Astrocyte of the cerebellum (primary cell): ENCODE data around the gene MYLK.

ENCODE experiments used
- DNase-seq: peaks from one replicate; pipeline ENCODE4 v3.0.0-alpha.2; 2011; ENCODE audit warnings: low read depth
- H3K4me3 ChIP-seq: 2 replicates; pipeline ENCODE4 v1.5.1; 2011; ENCODE audit warnings: mild to moderate bottlenecking, low read depth, low read length, moderate library complexity
- in situ Hi-C: cut with HindIII; loops from 2 replicates; pipeline ENCODE4 v1.10.0; 2017; ENCODE audit warnings: low sequenced_read_pairs
- TF ChIP-seq, protein P1 (sequence below): IDR thresholded peaks from 2 replicates; pipeline ENCODE4 v1.5.1; 2012; ENCODE audit warnings: low read length, low read depth, moderate library complexity, mild to moderate bottlenecking; ENCODE audit errors: missing control alignments

Gene MYLK

DNA sequence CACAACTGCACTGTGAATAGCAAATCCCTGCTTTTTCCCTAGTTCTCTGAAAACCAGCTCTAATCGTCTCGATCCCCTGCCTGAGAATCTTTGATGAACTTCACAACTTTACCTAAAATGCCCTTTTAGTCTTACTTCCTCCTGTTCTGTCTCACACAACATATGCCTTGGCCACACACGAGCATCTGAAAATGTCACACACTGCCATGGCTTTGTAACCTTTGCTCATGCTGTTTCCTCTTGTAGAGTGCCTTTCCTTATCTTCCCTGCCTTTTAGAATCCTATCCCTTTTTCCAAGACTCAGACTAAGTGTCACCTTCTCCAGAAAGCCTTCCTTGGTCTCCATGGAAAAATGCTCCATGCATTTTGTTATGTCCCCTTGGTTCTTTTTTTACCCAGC lies 227.9 kb downstream of the MYLK start:
- H3K4me3 ChIP-seq = no peak overlapping the region
- DNase-seq = no peak
- in situ Hi-C loops = loop anchor here (10.0 kb wide), 1 partner anchor 59 kb away; no protein-coding TSS in a partner anchor
- TF ChIP-seq, protein P1, sequence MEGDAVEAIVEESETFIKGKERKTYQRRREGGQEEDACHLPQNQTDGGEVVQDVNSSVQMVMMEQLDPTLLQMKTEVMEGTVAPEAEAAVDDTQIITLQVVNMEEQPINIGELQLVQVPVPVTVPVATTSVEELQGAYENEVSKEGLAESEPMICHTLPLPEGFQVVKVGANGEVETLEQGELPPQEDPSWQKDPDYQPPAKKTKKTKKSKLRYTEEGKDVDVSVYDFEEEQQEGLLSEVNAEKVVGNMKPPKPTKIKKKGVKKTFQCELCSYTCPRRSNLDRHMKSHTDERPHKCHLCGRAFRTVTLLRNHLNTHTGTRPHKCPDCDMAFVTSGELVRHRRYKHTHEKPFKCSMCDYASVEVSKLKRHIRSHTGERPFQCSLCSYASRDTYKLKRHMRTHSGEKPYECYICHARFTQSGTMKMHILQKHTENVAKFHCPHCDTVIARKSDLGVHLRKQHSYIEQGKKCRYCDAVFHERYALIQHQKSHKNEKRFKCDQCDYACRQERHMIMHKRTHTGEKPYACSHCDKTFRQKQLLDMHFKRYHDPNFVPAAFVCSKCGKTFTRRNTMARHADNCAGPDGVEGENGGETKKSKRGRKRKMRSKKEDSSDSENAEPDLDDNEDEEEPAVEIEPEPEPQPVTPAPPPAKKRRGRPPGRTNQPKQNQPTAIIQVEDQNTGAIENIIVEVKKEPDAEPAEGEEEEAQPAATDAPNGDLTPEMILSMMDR = no peak

DNA sequence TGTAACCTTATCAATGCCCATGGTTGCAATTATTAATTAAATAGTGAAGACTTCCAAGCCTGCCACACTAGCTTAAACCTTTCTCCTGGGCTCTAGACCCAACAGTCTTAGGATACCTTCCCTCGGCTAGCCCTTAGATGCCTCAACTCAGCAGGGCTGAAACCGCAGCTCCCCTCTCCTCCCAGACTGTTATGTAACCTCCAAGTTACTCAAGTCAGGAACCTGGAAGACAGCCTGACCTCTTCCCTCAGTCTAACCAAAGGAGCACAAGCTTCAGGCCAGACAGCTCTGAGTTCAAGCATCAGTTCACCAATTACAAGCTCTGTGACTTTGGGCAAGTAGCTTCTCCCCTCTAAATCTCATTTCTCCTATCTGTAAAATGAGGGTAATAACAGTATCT lies 228.7 kb downstream of the MYLK start:
- H3K4me3 ChIP-seq = no peak overlapping the region
- DNase-seq = no peak
- in situ Hi-C loops = loop anchor here (10.0 kb wide), 1 partner anchor 59 kb away; no protein-coding TSS in a partner anchor
- TF ChIP-seq, protein P1 = no peak

DNA sequence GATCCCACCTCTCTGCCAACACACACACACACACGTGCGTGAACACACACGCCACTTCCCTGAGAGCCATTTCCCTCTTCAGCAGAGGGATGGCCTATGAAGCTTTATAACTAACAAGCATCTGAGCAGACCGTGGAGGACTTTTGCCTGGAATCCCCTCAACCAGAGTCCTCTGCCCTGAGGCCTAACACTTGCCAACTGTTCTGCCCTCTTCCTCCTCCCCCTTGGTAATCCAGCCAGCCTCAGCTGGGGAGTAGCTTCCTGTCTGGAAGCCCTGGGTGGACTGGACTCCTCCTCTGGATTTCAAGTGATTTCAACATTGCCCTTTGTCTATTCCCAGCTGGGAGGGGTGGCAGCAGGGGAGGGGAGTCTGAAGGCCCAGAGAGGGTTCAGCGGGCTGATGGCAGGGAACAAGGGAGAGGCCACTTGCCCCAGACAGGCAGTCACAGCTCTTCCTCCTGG lies 230.9 kb downstream of the MYLK start:
- in situ Hi-C loops = loop anchor here (10.0 kb wide), 1 partner anchor 62 kb away; no protein-coding TSS in a partner anchor
- H3K4me3 ChIP-seq = no peak overlapping the region
- TF ChIP-seq, protein P1 = no peak
- no peak for DNase-seq

DNA sequence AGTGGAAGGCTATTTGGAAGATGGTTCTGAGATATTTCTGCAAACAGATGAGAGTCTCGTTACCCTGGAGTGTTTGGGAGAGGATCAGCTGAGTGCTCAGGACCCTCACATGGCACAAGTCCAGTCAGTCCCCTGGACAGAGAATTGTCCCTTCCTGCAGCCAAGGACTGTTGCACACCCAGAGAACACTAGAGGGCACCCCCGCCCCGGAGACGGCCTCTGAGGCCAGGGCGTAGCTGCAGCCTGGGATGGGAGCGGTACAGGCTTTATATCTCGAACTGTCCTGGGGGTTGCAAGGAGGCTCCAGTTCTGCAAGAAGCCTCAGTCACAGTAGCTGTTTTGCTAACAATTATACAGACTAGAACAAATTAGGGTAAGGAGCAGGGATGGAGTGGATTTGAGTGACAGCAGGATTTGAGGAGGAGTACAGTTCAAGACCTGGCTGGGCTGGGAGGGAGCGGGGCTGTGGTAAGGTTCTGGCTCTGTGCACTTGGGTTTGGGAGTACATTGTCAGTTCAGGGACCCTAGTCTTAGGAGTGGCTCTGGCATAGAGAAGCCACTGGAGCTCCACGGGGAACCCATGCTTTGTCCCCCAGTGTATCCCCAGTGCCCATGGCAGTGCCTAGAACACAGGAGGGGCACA lies 231.7 kb downstream of the MYLK start:
- in situ Hi-C loops = loop anchor here (10.0 kb wide), 1 partner anchor 62 kb away; no protein-coding TSS in a partner anchor
- H3K4me3 ChIP-seq = no peak overlapping the region
- TF ChIP-seq, protein P1 = peak; percentile 88
- no peak for DNase-seq

DNA sequence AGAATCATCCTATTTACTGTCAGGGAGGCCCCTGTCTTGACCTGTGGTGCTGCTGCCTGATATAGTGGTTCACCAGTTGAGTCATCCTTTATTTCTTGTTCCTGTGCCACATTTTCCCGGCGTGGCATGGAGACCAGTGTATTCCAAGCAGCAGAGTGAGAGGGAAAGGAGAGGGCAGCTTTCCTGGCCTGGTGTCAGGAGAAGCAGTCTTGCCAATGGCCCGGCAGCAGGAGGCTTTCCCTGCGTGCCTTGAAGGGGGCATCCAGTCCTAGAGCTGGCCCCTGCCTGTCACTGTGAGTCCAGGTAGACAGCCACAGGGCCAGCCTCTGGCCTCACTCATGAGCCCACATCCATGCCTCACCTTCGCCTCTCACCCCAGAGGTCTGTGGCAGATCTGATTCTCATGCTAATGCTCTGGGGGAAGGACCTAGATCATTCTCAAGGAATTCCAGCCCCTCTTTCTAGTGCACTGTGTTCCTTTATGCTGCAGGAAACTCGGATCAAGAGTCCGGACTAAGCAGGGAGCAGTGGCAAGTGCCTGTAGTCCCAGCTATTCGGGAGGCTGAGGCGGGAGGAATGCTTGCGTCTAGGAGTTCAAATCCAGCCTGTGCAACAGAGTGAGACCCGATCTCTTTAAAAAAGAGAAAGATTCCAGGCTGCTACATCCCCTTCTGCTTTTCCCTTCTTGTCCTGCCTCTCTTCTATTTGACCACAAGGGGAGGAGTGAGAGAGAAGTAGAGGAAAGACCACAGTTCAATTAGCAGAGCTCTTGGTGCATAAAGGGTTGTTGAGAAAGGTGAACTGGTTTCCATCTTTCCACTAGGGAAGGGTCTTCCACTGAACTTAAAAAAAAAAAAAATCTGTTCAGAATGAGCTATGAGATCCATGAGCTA lies 232.4 kb downstream of the MYLK start:
- TF ChIP-seq, protein P1 = no peak
- in situ Hi-C loops = loop anchor here (10.0 kb wide), 1 partner anchor 63 kb away; no protein-coding TSS in a partner anchor

DNA sequence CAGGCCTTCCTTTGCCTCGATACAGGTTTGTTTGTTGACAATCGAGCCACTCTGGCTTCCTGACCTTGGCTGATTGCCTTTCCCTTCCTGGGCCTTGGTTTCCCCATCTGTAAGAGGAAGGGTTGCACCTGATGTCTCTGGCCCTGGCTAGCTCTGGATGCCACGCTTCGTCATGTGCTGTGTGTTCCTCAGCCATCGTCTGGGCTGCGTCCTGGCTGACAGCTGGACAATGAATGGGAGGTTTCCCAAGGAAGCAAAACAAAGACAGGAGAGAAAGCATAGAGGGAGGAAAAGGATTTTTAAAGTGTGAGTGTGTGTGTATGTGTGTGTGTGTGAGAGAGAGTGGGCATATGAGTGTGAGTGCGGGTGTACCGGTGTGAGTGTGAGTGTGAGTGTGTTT lies 234.0 kb downstream of the MYLK start:
- TF ChIP-seq, protein P1 = no peak
- in situ Hi-C loops = loop anchor here (10.0 kb wide), 1 partner anchor 65 kb away; no protein-coding TSS in a partner anchor
- DNase-seq = no peak

More for the DNA sequence above, 232.4 kb downstream of the MYLK start:
- no peak for DNase-seq
- no peak overlapping the region for H3K4me3 ChIP-seq

More for the DNA sequence above, 234.0 kb downstream of the MYLK start:
- no peak overlapping the region for H3K4me3 ChIP-seq
